Activated CD4-positive, alpha-beta memory T cell treated with anti-CD3 and anti-CD28 coated beads for 36 hours (primary cell): Measurements from ENCODE around the gene LRRC23. TPM values are rescaled to one million over a fixed set of nuclear protein-coding genes. Genes with fewer than 3 reads are reported as not detected.

Experiments
- CTCF ChIA-PET: fragments of 350-600 bp; sonication (Branson Sonifier 250); formaldehyde crosslinking; loops from one replicate; lab custom pipeline; 2021; ENCODE audit warnings: antibody characterized with exemption, inconsistent platforms; lab: Charles Lee
- POLR2A ChIA-PET: fragments of 350-600 bp; sonication (Branson Sonifier 250); formaldehyde crosslinking; loops from one replicate; lab custom pipeline; 2021; ENCODE audit warnings: antibody characterized with exemption; lab: Charles Lee
- DNase-seq: peaks from one replicate; pipeline ENCODE4 v3.0.0-alpha.2; 2020
- H3K27ac Mint-ChIP-seq: one replicate; pipeline ENCODE4 v1.8.0; 2021; ENCODE audit warnings: mixed read lengths
- H3K27me3 Mint-ChIP-seq: one replicate; pipeline ENCODE4 v1.8.0; 2021; ENCODE audit warnings: mixed read lengths
- H3K36me3 Mint-ChIP-seq: one replicate; pipeline ENCODE4 v1.8.0; 2021; ENCODE audit warnings: mixed read lengths
- H3K4me1 Mint-ChIP-seq: one replicate; pipeline ENCODE4 v1.8.0; 2021; ENCODE audit warnings: low read depth, mixed read lengths
- H3K4me3 Mint-ChIP-seq: one replicate; pipeline ENCODE4 v1.8.0; 2021; ENCODE audit warnings: mild to moderate bottlenecking, mixed read lengths
- H3K9me3 Mint-ChIP-seq: one replicate; pipeline ENCODE4 v1.8.0; 2021; ENCODE audit warnings: mixed read lengths
- intact Hi-C: fragments of 100-400 bp; cut with micrococcal nuclease; formaldehyde crosslinking; loops from one replicate; pipeline ENCODE4 v1.15.1; 2023
- total RNA-seq, 2 experiments: library from RNA; stranded (reverse); gene quantifications; one replicate each; pipeline ENCODE4 v1.2.3, GENCODE V29; 2021

The LRRC23 gene
- total RNA-seq, 2 experiments from 2014 or later, result 6.8 to 7.8 TPM

GRCh38 chr12:6928022-6928702, 23.5 kb downstream of the LRRC23 start:
- H3K27ac Mint-ChIP-seq, result peak overlapping the region; percentile 89
- no peaks in the 10 kb centered on the region for H3K27me3 Mint-ChIP-seq
- CTCF ChIA-PET, result interaction anchor here (0.6 to 2.2 kb wide), 7 partner anchors 10 to 75 kb away, joined by 3 to 12 read pairs (median 3); partner anchors contain the start of genes C12orf57 and RNU7-1
- POLR2A ChIA-PET, result interaction anchor here (1.1 to 2.7 kb wide), 6 partner anchors 10 to 56 kb away, joined by 3 to 28 read pairs (median 6); partner anchors contain the start of genes C12orf57, RNU7-1 and SPSB2
- peaks cover 69% of the 10 kb centered on the region for H3K4me1 Mint-ChIP-seq
- peak overlapping the region; percentile 84 for H3K4me3 Mint-ChIP-seq
- DNase-seq, result no peak
- peaks cover 3% of the 10 kb centered on the region for H3K36me3 Mint-ChIP-seq
- intact Hi-C loops, result loop anchor here (1.0 kb wide), 1 partner anchor 8 kb away; no protein-coding TSS in a partner anchor
- no peaks in the 10 kb centered on the region for H3K9me3 Mint-ChIP-seq

- Mint-ChIP-seq H3K36me3 (peaks cover 3% of the 10 kb centered on the region), H3K27me3 (no peaks in the 10 kb centered on the region), H3K4me1 (peaks cover 74% of the 10 kb centered on the region), H3K4me3 (peak overlapping the region; percentile 84), H3K27ac (peak overlapping the region; percentile 89), H3K9me3 (no peaks in the 10 kb centered on the region)
- DNase-seq, result no peak
- ChIA-PET POLR2A (interaction anchor here (1.1 to 2.7 kb wide), 6 partner anchors 9 to 56 kb away, joined by 3 to 28 read pairs (median 6); partner anchors contain the start of genes C12orf57, RNU7-1 and SPSB2), CTCF (interaction anchor here (0.6 to 2.2 kb wide), 8 partner anchors 9 to 76 kb away, joined by 3 to 12 read pairs (median 4); partner anchors contain the start of genes C12orf57 and RNU7-1)
- intact Hi-C loops, result loop anchor here (1.0 kb wide), 1 partner anchor 7 kb away; no protein-coding TSS in a partner anchor
These were observed 24.2 kb downstream of the LRRC23 start for GRCh38 chr12:6928703-6929407.

GRCh38 chr12:6929466-6930452, 25.1 kb downstream of the LRRC23 start:
- H3K9me3 Mint-ChIP-seq, result no peaks in the 10 kb centered on the region
- ChIA-PET CTCF (interaction anchor here (0.9 to 2.2 kb wide), 7 partner anchors 8 to 77 kb away, joined by 3 to 12 read pairs (median 4); partner anchors contain the start of gene SPSB2), POLR2A (interaction anchor here (1.2 to 2.7 kb wide), 4 partner anchors 8 to 22 kb away, joined by 5 to 28 read pairs (median 11); partner anchors contain the start of genes C12orf57 and RNU7-1)
- peaks cover 72% of the 10 kb centered on the region for H3K4me1 Mint-ChIP-seq
- no peak for DNase-seq
- H3K36me3 Mint-ChIP-seq, result peaks cover 5% of the 10 kb centered on the region
- H3K27me3 Mint-ChIP-seq, result no peaks in the 10 kb centered on the region
- peak overlapping the region; percentile 84 for H3K4me3 Mint-ChIP-seq
- intact Hi-C loops, result no loop called here
- H3K27ac Mint-ChIP-seq, result peak overlapping the region; percentile 89

- no peak for DNase-seq
- Mint-ChIP-seq H3K36me3 (peaks cover 20% of the 10 kb centered on the region), H3K27ac (peak overlapping the region; percentile 83), H3K27me3 (no peaks in the 10 kb centered on the region), H3K4me1 (peaks cover 68% of the 10 kb centered on the region), H3K4me3 (no peak overlapping the region), H3K9me3 (no peaks in the 10 kb centered on the region)
- CTCF ChIA-PET, result interaction anchor here (1.2 to 2.7 kb wide), 3 partner anchors 8 to 32 kb away, joined by 3 to 10 read pairs (median 8); no protein-coding TSS in a partner anchor
- POLR2A ChIA-PET, result interaction anchor here (2.7 kb wide), 1 partner anchor 11 kb away, joined by 14 read pairs; the partner anchor contains the start of genes C12orf57 and RNU7-1
- intact Hi-C loops, result no loop called here
These were observed 28.1 kb downstream of the LRRC23 start for GRCh38 chr12:6932766-6933165.

GRCh38 chr12:6934110-6934509, 29.5 kb downstream of the LRRC23 start:
- ChIA-PET CTCF (interaction anchor here (0.8 to 2.7 kb wide), 6 partner anchors 8 to 62 kb away, joined by 3 to 10 read pairs (median 4); partner anchors contain the start of genes C12orf57 and RNU7-1), POLR2A (interaction anchor here (0.9 to 1.0 kb wide), 2 partner anchors 9 to 10 kb away, joined by 3 to 5 read pairs; partner anchors contain the start of genes C12orf57 and RNU7-1)
- H3K27me3 Mint-ChIP-seq, result no peaks in the 10 kb centered on the region
- no peaks in the 10 kb centered on the region for H3K9me3 Mint-ChIP-seq
- intact Hi-C loops, result no loop called here
- no peak for DNase-seq
- H3K36me3 Mint-ChIP-seq, result peaks cover 18% of the 10 kb centered on the region
- no peak overlapping the region for H3K4me3 Mint-ChIP-seq
- H3K27ac Mint-ChIP-seq, result peak overlapping the region; percentile 61
- peaks cover 65% of the 10 kb centered on the region for H3K4me1 Mint-ChIP-seq

- peak overlapping the region; percentile 94 for H3K27ac Mint-ChIP-seq
- ChIA-PET POLR2A (interaction anchor here (1.5 to 3.1 kb wide), 2 partner anchors 9 to 10 kb away, joined by 9 to 33 read pairs; partner anchors contain the start of genes C12orf57 and RNU7-1), CTCF (interaction anchor here (1.2 to 3.3 kb wide), 7 partner anchors 8 to 64 kb away, joined by 3 to 17 read pairs (median 7); partner anchors contain the start of genes C12orf57, RNU7-1 and SPSB2)
- peaks cover 54% of the 10 kb centered on the region for H3K4me1 Mint-ChIP-seq
- H3K4me3 Mint-ChIP-seq, result peak overlapping the region; percentile 76
- no peaks in the 10 kb centered on the region for H3K27me3 Mint-ChIP-seq
- intact Hi-C loops, result loop anchor here (1.0 to 2.0 kb wide), 2 partner anchors 7 to 31 kb away; partner anchors contain the start of gene LRRC23
- peaks cover 18% of the 10 kb centered on the region for H3K36me3 Mint-ChIP-seq
- DNase-seq, result no peak
- H3K9me3 Mint-ChIP-seq, result no peaks in the 10 kb centered on the region
These were observed 31.0 kb downstream of the LRRC23 start for GRCh38 chr12:6935371-6936193.

GRCh38 chr12:6936194-6936635, 31.6 kb downstream of the LRRC23 start:
- peaks cover 49% of the 10 kb centered on the region for H3K4me1 Mint-ChIP-seq
- peaks cover 18% of the 10 kb centered on the region for H3K36me3 Mint-ChIP-seq
- CTCF ChIA-PET, result interaction anchor here (0.6 to 5.1 kb wide), 8 partner anchors 8 to 63 kb away, joined by 3 to 63 read pairs (median 10); partner anchors contain the start of genes ENO2 and SPSB2
- no peaks in the 10 kb centered on the region for H3K27me3 Mint-ChIP-seq
- no peak for DNase-seq
- intact Hi-C loops, result loop anchor here (1.0 to 2.0 kb wide), 2 partner anchors 8 to 31 kb away; partner anchors contain the start of gene LRRC23
- peak overlapping the region; percentile 94 for H3K27ac Mint-ChIP-seq
- POLR2A ChIA-PET, result interaction anchor here (0.6 to 3.2 kb wide), 6 partner anchors 8 to 45 kb away, joined by 3 to 33 read pairs (median 14); partner anchors contain the start of genes C12orf57, PTPN6 and RNU7-1
- H3K4me3 Mint-ChIP-seq, result peak overlapping the region; percentile 76
- no peaks in the 10 kb centered on the region for H3K9me3 Mint-ChIP-seq

GRCh38 chr12:6936636-6937480, 32.2 kb downstream of the LRRC23 start:
- H3K27ac Mint-ChIP-seq, result peak overlapping the region; percentile 94
- intact Hi-C loops, result loop anchor here (1.0 to 2.0 kb wide), 2 partner anchors 9 to 32 kb away; partner anchors contain the start of gene LRRC23
- POLR2A ChIA-PET, result interaction anchor here (0.6 to 3.2 kb wide), 17 partner anchors 8 to 171 kb away, joined by 3 to 33 read pairs (median 9); partner anchors contain the start of genes ATN1, C12orf57, CDCA3 and ENO2

More at GRCh38 chr12:6936636-6937480, 32.2 kb downstream of the LRRC23 start:
- Mint-ChIP-seq H3K9me3 (no peaks in the 10 kb centered on the region), H3K36me3 (peaks cover 18% of the 10 kb centered on the region), H3K4me1 (peaks cover 46% of the 10 kb centered on the region), H3K27me3 (no peaks in the 10 kb centered on the region), H3K4me3 (peak overlapping the region; percentile 76)
- CTCF ChIA-PET, result interaction anchor here (0.6 to 5.1 kb wide), 13 partner anchors 8 to 175 kb away, joined by 3 to 63 read pairs (median 8); partner anchors contain the start of genes ENO2 and SPSB2
- peak; percentile 82 for DNase-seq
